ENCODE results near the gene BPHL.
A peak's percentile ranks its signal among the peaks of the same experiment; 100 is the strongest.

Gene BPHL

GRCh38 chr6:3118353-3119039, at the start of gene BPHL:
BPHL (plus strand) TSS chr6:3118711; CDS start chr6:3118741, 30 bp downstream.
- Histone ChIP-seq H3K4me1 (ENCODE audit: insufficient read depth, poor library complexity, severe bottlenecking) (peaks cover 9% of the 10 kb centered on the region), H3K36me3 (ENCODE audit: low read depth) (no peaks in the 10 kb centered on the region), H3K9me3 (ENCODE audit: severe bottlenecking) (no peaks in the 10 kb centered on the region), H3K27ac (ENCODE audit: poor library complexity, severe bottlenecking) (peak within 1 kb of the TSS; percentile 39), H3K4me3 (ENCODE audit: severe bottlenecking) (peak within 1 kb of the TSS; percentile 61), H3K27me3 (ENCODE audit: insufficient read depth, poor library complexity, severe bottlenecking) (no peaks in the 10 kb centered on the region)
- TF ChIP-seq CTCF (IDR thresholded peaks at IDR 0.05; ENCODE audit: poor library complexity, severe bottlenecking): no peak
- DNase-seq (ENCODE audit: low spot score) (peak; percentile 96), ATAC-seq (ENCODE audit: low read depth) (peak; percentile 85)

- ATAC-seq (ENCODE audit: low read depth) (no peak), DNase-seq (ENCODE audit: low spot score) (no peak)
- no peak for TF ChIP-seq CTCF (IDR thresholded peaks at IDR 0.05; ENCODE audit: poor library complexity, severe bottlenecking)
- Histone ChIP-seq H3K4me3 (ENCODE audit: severe bottlenecking) (no peak overlapping the region), H3K9me3 (ENCODE audit: severe bottlenecking) (no peaks in the 10 kb centered on the region), H3K27ac (ENCODE audit: poor library complexity, severe bottlenecking) (no peak overlapping the region), H3K27me3 (ENCODE audit: insufficient read depth, poor library complexity, severe bottlenecking) (no peaks in the 10 kb centered on the region), H3K36me3 (ENCODE audit: low read depth) (peaks cover 17% of the 10 kb centered on the region), H3K4me1 (ENCODE audit: insufficient read depth, poor library complexity, severe bottlenecking) (peaks cover 11% of the 10 kb centered on the region)
These were observed 46.9 kb upstream of the BPHL start for GRCh38 chr6:3071568-3071967.

GRCh38 chr6:3072798-3073197, 45.7 kb upstream of the BPHL start:
- TF ChIP-seq CTCF (IDR thresholded peaks at IDR 0.05; ENCODE audit: poor library complexity, severe bottlenecking): no peak
- H3K27ac ChIP-seq (ENCODE audit: poor library complexity, severe bottlenecking): no peak overlapping the region
- H3K9me3 ChIP-seq (ENCODE audit: severe bottlenecking): no peaks in the 10 kb centered on the region
- no peak for DNase-seq (ENCODE audit: low spot score)
- no peak overlapping the region for H3K4me3 ChIP-seq (ENCODE audit: severe bottlenecking)
- peaks cover 11% of the 10 kb centered on the region for H3K4me1 ChIP-seq (ENCODE audit: insufficient read depth, poor library complexity, severe bottlenecking)
- peaks cover 20% of the 10 kb centered on the region for H3K36me3 ChIP-seq (ENCODE audit: low read depth)
- no peaks in the 10 kb centered on the region for H3K27me3 ChIP-seq (ENCODE audit: insufficient read depth, poor library complexity, severe bottlenecking)
- ATAC-seq (ENCODE audit: low read depth): no peak

- Histone ChIP-seq H3K4me1 (ENCODE audit: insufficient read depth, poor library complexity, severe bottlenecking) (peaks cover 11% of the 10 kb centered on the region), H3K9me3 (ENCODE audit: severe bottlenecking) (no peaks in the 10 kb centered on the region), H3K4me3 (ENCODE audit: severe bottlenecking) (no peak overlapping the region), H3K27me3 (ENCODE audit: insufficient read depth, poor library complexity, severe bottlenecking) (no peaks in the 10 kb centered on the region), H3K36me3 (ENCODE audit: low read depth) (peaks cover 26% of the 10 kb centered on the region), H3K27ac (ENCODE audit: poor library complexity, severe bottlenecking) (no peak overlapping the region)
- ATAC-seq (ENCODE audit: low read depth) (no peak), DNase-seq (ENCODE audit: low spot score) (no peak)
- TF ChIP-seq CTCF (IDR thresholded peaks at IDR 0.05; ENCODE audit: poor library complexity, severe bottlenecking): no peak
These were observed 45.1 kb upstream of the BPHL start for GRCh38 chr6:3073382-3073781.

- H3K4me3 ChIP-seq (ENCODE audit: severe bottlenecking): no peak overlapping the region
- no peak for TF ChIP-seq CTCF (IDR thresholded peaks at IDR 0.05; ENCODE audit: poor library complexity, severe bottlenecking)
These were observed 42.8 kb upstream of the BPHL start for GRCh38 chr6:3075772-3076113.

More at GRCh38 chr6:3075772-3076113, 42.8 kb upstream of the BPHL start:
- no peaks in the 10 kb centered on the region for H3K9me3 ChIP-seq (ENCODE audit: severe bottlenecking)
- peak overlapping the region; percentile 6 for H3K27ac ChIP-seq (ENCODE audit: poor library complexity, severe bottlenecking)
- H3K36me3 ChIP-seq (ENCODE audit: low read depth): peaks cover 27% of the 10 kb centered on the region
- H3K27me3 ChIP-seq (ENCODE audit: insufficient read depth, poor library complexity, severe bottlenecking): no peaks in the 10 kb centered on the region
- no peak for ATAC-seq (ENCODE audit: low read depth)
- no peak for DNase-seq (ENCODE audit: low spot score)
- peaks cover 11% of the 10 kb centered on the region for H3K4me1 ChIP-seq (ENCODE audit: insufficient read depth, poor library complexity, severe bottlenecking)

All from RWPE2 (cell line).